ENCODE results near the gene PAX7. TPM values are rescaled to one million over a fixed set of nuclear protein-coding genes. Genes with fewer than 3 reads are reported as not detected.

Gene PAX7
- total RNA-seq, 6 experiments from 2014 or later = not detected

DNA sequence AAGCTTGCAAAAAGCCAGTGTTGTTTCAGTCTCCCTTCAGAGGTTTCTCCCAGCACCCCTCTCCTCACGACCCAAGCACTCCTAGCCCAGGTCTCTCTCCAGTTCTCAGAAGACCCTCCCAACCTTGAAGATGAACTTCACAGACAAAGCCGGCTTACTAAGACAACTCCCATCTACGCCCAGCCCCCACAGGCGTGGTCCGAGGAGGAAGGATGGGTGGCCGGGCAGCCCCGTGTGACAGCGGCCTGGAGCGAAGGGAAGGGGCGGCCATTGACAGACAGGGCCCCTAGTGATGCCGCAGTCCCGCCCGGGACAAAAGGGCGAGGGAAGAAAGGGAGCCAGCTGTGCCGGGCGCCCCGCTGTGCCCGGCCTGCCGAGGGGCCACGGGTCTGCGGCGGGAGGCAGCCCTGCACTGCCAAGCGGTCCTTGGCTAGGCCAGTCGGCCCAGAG, 6.9 kb downstream of the PAX7 start:
- H3K4me3 Mint-ChIP-seq = no peak overlapping the region
- DNase-seq = no peak
- TF ChIP-seq, protein P1, sequence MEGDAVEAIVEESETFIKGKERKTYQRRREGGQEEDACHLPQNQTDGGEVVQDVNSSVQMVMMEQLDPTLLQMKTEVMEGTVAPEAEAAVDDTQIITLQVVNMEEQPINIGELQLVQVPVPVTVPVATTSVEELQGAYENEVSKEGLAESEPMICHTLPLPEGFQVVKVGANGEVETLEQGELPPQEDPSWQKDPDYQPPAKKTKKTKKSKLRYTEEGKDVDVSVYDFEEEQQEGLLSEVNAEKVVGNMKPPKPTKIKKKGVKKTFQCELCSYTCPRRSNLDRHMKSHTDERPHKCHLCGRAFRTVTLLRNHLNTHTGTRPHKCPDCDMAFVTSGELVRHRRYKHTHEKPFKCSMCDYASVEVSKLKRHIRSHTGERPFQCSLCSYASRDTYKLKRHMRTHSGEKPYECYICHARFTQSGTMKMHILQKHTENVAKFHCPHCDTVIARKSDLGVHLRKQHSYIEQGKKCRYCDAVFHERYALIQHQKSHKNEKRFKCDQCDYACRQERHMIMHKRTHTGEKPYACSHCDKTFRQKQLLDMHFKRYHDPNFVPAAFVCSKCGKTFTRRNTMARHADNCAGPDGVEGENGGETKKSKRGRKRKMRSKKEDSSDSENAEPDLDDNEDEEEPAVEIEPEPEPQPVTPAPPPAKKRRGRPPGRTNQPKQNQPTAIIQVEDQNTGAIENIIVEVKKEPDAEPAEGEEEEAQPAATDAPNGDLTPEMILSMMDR (IDR thresholded peaks at IDR 0.05) = no peak
- H3K27ac Mint-ChIP-seq = no peak overlapping the region
- no peaks in the 10 kb centered on the region for H3K36me3 Mint-ChIP-seq (ENCODE audit: low read depth)
- peaks cover 86% of the 10 kb centered on the region for H3K27me3 Mint-ChIP-seq (ENCODE audit: insufficient read depth)
- H3K9me3 Mint-ChIP-seq = no peaks in the 10 kb centered on the region; the same call in 1 of the 2 replicates
- no peaks in the 10 kb centered on the region for H3K4me1 Mint-ChIP-seq (ENCODE audit: low read depth)

DNA sequence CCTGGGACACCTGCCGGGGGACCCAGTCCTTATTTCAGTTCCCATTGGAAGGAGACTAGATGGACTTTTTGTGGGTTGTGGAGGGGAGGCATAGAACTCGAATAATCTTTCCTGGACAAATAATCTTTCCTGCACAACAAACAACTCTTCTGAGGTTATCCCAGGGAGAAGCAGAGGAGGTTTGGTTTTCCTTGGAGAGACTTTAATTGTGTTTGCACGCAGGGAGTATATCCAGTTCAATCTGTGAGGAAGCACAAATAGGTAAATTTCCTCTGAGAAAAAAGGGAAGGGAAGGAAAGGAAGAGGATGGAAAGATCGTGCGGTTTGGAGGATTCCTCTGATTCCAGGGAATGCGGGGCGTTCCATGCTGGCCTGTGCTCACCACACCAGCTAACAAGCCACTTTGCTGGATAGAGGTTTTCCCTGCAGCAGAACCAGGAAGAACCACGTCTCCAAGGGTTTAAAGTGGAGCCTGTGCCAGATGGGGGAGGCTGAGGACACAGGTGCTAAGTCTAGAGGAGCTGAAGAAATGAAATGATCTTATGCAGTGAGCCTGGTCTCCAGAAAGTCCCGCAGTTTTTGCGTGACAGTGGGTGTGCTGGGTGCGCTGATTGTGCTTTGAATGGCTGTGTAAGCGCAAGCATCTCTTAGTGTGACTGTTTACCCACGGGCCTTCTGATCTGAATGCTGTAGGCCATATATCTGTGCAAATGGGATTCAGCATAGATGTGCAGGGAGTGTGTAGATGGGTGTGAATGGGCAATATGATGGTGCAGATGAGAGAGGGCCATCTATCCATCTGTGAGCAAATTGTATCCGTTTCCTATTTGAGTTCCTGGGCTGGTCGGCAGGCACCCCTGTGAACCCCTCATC, 7.6 kb downstream of the PAX7 start:
- Mint-ChIP-seq H3K36me3 (ENCODE audit: low read depth) (no peaks in the 10 kb centered on the region), H3K9me3 (no peaks in the 10 kb centered on the region; the same call in 1 of the 2 replicates), H3K27me3 (ENCODE audit: insufficient read depth) (peaks cover 84% of the 10 kb centered on the region), H3K4me1 (ENCODE audit: low read depth) (no peaks in the 10 kb centered on the region), H3K27ac (no peak overlapping the region), H3K4me3 (no peak overlapping the region)
- TF ChIP-seq, protein P1 (IDR thresholded peaks at IDR 0.05) = no peak
- DNase-seq = no peak

DNA sequence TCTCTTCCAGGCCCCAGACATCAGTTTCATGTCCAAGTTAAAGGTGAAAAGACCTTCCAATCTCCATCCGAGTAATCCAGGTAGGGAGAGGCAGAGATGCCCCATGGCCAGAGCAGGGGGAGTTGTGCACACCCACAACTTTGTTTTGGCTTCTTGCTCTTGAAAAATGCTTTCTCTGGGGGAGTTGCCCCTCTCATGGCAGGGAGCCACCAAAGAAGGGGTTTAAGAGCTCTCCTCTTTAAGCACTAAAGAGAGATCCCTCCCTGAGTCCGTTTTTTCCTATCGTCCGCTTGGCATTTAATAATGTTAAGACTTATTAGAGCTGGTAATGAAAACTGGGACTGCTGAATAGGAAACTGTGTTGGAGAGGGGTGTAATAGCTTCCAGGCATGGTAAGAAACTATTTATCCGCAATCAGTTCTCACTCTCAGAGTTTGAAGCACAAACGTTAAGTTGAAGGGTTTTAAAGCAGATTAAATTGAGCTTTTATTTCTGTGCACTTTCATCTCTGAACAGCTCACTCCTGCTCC, 8.3 kb downstream of the PAX7 start:
- Mint-ChIP-seq H3K27me3 (ENCODE audit: insufficient read depth) (peaks cover 82% of the 10 kb centered on the region), H3K27ac (no peak overlapping the region), H3K9me3 (no peaks in the 10 kb centered on the region), H3K4me1 (ENCODE audit: low read depth) (no peaks in the 10 kb centered on the region), H3K36me3 (ENCODE audit: low read depth) (no peaks in the 10 kb centered on the region), H3K4me3 (no peak overlapping the region)
- no peak for DNase-seq
- TF ChIP-seq, protein P1 (IDR thresholded peaks at IDR 0.05) = no peak

DNA sequence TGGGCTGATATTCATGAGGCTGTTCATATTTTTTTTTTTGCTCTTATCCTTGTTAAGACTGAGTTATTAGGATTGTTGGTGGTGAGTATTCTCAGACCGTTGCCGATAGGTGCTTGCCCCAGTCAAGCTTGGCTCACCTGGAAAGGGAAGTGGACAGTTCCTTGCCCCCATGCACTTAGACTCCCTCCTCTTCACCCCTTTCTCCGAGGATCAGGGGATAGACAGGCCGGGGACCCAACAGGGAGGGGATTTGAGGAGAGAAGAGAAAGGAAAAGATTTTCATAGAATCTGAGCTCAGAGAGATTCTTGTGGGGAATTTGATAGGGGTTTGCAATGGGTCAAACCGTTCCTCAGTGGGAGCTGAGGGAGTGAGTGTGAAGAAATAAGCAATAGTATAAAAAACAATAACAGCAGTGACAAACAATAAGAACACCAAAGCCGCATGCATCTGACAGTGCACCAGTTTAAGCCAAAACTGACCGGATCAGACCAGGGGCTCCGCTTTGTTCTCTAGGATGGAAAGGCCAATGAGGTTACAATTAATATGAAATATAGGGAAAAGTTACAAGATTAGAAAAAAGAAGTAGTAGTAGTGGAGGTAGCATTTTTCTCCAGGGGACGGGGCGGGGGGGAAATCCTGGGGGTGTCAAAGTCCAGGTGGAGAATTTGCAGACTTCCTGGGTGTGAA, 8.9 kb downstream of the PAX7 start:
- peaks cover 82% of the 10 kb centered on the region for H3K27me3 Mint-ChIP-seq (ENCODE audit: insufficient read depth)
- DNase-seq = no peak
- H3K27ac Mint-ChIP-seq = no peak overlapping the region
- TF ChIP-seq, protein P1 (IDR thresholded peaks at IDR 0.05) = no peak
- no peaks in the 10 kb centered on the region for H3K36me3 Mint-ChIP-seq (ENCODE audit: low read depth)
- H3K4me3 Mint-ChIP-seq = no peak overlapping the region
- H3K9me3 Mint-ChIP-seq = no peaks in the 10 kb centered on the region
- no peaks in the 10 kb centered on the region for H3K4me1 Mint-ChIP-seq (ENCODE audit: low read depth)

DNA sequence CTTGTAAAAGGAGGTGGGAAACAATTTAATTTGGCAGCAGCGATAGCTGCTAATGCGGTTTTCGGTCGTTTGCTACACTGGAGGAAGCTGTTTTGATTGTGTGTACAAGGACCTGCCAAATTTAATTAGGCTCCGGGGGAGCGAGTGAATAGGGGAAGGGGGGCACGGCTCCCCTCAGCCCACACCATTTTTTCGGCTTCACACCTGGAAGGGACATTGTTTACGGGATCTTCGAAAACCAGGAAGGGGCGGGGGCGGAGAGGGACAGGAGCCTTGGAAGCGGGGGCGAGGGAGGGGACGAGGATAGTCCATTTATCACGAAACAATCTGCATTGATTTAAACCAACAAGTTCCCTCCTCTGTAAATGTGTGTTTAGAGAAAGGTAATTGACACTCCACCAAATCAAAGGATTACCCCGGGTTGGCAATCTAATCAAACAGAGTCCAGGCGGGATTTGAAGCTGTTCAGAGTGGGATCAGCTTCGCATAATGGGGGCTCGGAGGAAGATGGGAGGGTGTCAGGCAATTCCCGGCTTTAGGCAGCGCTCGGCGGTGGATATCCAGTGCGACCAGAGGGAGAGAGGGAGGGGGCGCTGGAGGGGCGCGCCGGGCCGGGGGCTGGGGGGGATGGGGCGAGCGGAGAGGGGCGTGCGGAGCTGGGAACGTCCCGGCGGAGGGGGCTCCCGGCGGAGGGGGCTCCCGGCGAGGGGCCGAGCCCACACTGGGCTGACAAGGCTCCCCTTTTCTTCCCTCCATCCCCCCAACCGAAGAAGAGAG, 9.8 kb downstream of the PAX7 start:
- peaks cover 84% of the 10 kb centered on the region for H3K27me3 Mint-ChIP-seq (ENCODE audit: insufficient read depth)
- no peak overlapping the region for H3K4me3 Mint-ChIP-seq
- TF ChIP-seq, protein P1 (IDR thresholded peaks at IDR 0.05) = no peak
- H3K4me1 Mint-ChIP-seq (ENCODE audit: low read depth) = no peaks in the 10 kb centered on the region
- H3K27ac Mint-ChIP-seq = no peak overlapping the region
- no peaks in the 10 kb centered on the region for H3K9me3 Mint-ChIP-seq
- DNase-seq = no peak
- no peaks in the 10 kb centered on the region for H3K36me3 Mint-ChIP-seq (ENCODE audit: low read depth)
